ENCODE results near the gene MSL3.
A peak's percentile ranks its signal among the peaks of the same experiment; 100 is the strongest.

MSL3 gene

GRCh38 chrX:11778230-11778629 lies 20.2 kb downstream of the MSL3 start:
- no peak for TF ChIP-seq CTCF (IDR thresholded peaks at IDR 0.05; ENCODE audit: low read depth, low read length)
- DNase-seq (ENCODE audit: extremely low read depth, low read depth) = no peak

GRCh38 chrX:11781133-11781532 lies 23.1 kb downstream of the MSL3 start:
- TF ChIP-seq CTCF (IDR thresholded peaks at IDR 0.05; ENCODE audit: low read depth, low read length) = no peak
- DNase-seq (ENCODE audit: extremely low read depth, low read depth) = no peak

GRCh38 chrX:11781734-11782370 lies 23.8 kb downstream of the MSL3 start:
- no peak for TF ChIP-seq CTCF (IDR thresholded peaks at IDR 0.05; ENCODE audit: low read depth, low read length)
- DNase-seq (ENCODE audit: extremely low read depth, low read depth) = no peak

GRCh38 chrX:11784543-11784942 lies 26.5 kb downstream of the MSL3 start:
- TF ChIP-seq CTCF (IDR thresholded peaks at IDR 0.05; ENCODE audit: low read depth, low read length) = no peak
- no peak for DNase-seq (ENCODE audit: extremely low read depth, low read depth)

- no peak for DNase-seq (ENCODE audit: extremely low read depth, low read depth)
- no peak for TF ChIP-seq CTCF (IDR thresholded peaks at IDR 0.05; ENCODE audit: low read depth, low read length)
Observed at GRCh38 chrX:11786862-11787261, 28.8 kb downstream of the MSL3 start.

GRCh38 chrX:11787564-11787963 lies 29.5 kb downstream of the MSL3 start:
- peak; percentile 7 for DNase-seq (ENCODE audit: extremely low read depth, low read depth)
- peak; percentile 71 for TF ChIP-seq CTCF (IDR thresholded peaks at IDR 0.05; ENCODE audit: low read depth, low read length)

- no peak for DNase-seq (ENCODE audit: extremely low read depth, low read depth)
- TF ChIP-seq CTCF (IDR thresholded peaks at IDR 0.05; ENCODE audit: low read depth, low read length) = no peak
Observed at GRCh38 chrX:11789809-11790208, 31.8 kb downstream of the MSL3 start.

Data from AG09319 (cell line).